ENCODE results near the gene ERO1B. TPM values are rescaled to one million over a fixed set of nuclear protein-coding genes. Genes with fewer than 3 reads are reported as not detected.

ERO1B gene
- total and polyA plus RNA-seq, 11 donors = 3.6 to 13.9 (median 6.9) TPM

GRCh38 chr1:236209185-236209584, 72.6 kb downstream of the ERO1B start:
- ATAC-seq (no peak), DNase-seq (no peak)
- Histone ChIP-seq H3K4me3 (no peak overlapping the region), H3K36me3 (peaks cover 0 to 50% (median 7%) of the 10 kb centered on the region in 9 donors), H3K27ac (no peak overlapping the region), H3K4me1 (peaks cover 0 to 22% (median 7%) of the 10 kb centered on the region in 12 donors), H3K27me3 (no peaks in the 10 kb centered on the region), H3K9me3 (no peaks in the 10 kb centered on the region)
- intact Hi-C loops (cut with DNase I) = no loop called here
- WGBS, 4 donors = 44 to 56% (median 47%) methylated on average over 2 of the region's 2 CpGs
- TF ChIP-seq POLR2A (IDR thresholded peaks at IDR 0.05) = no peak
- no peak for TF ChIP-seq CTCF (IDR thresholded peaks at IDR 0.05)

DNA sequence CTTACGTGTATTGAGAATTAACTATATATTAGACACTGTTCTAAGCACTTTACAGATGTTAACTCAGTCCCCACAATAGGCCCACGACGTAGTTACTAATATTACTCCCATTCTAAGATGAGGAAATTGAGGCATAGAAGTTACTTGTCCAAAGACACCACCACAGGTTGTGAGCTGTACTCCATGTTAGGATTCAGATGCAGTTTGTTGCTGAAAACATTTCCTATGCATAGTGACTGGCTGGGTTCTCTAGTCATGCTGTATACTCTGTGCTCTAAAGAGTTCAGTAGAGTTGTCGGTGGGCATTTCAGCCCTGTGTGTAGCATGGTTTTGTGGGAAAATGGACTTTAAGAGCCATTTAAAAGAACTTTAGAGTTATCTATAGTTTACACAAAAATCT, 74.2 kb downstream of the ERO1B start:
- no peak for ATAC-seq
- peaks cover 0 to 13% (median 0%) of the 10 kb centered on the region in 12 donors for H3K9me3 ChIP-seq
- H3K36me3 ChIP-seq = peaks cover 0 to 59% (median 7%) of the 10 kb centered on the region in 9 donors
- H3K4me1 ChIP-seq = peaks cover 0 to 26% (median 5%) of the 10 kb centered on the region in 12 donors
- intact Hi-C loops (cut with DNase I) = no loop called here
- no peak overlapping the region for H3K4me3 ChIP-seq
- H3K27ac ChIP-seq = peak overlapping the region in 1 of 12 donors; percentile 83
- H3K27me3 ChIP-seq = no peaks in the 10 kb centered on the region
- DNase-seq = no peak
- 95 to 97% (median 96%) methylated on average over 4 of the region's 4 CpGs for WGBS, 4 donors
- TF ChIP-seq CTCF (IDR thresholded peaks at IDR 0.05) (no peak), POLR2A (IDR thresholded peaks at IDR 0.05) (no peak)

DNA sequence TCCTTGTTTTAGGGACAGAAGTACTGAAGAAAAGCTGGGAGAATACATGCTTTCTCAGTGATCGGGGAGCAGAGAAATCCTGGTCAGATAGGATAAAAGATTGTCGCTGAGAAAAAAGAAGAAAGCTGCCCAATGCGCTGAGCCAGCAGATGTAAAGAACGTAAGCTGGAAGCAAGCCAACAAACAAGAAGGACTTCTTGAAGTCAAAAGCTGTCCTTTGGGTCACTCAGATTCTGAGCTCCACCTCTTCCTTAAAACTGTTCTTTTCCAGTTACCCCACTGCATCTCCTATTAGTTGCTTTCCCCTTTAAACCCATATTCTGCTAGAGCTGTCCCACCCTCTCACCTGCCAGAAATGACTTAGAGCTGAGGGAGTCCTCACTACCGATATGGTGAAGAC, 74.6 kb downstream of the ERO1B start:
- H3K4me1 ChIP-seq = peaks cover 0 to 28% (median 5%) of the 10 kb centered on the region in 12 donors
- peak overlapping the region in 2 of 12 donors; percentile 16 to 83 for H3K27ac ChIP-seq
- intact Hi-C loops (cut with DNase I) = no loop called here
- no peak overlapping the region for H3K4me3 ChIP-seq
- no peak for TF ChIP-seq CTCF (IDR thresholded peaks at IDR 0.05)
- TF ChIP-seq POLR2A (IDR thresholded peaks at IDR 0.05) = no peak
- WGBS, 4 donors = 68 to 79% (median 72%) methylated on average over 5 of the region's 5 CpGs
- H3K36me3 ChIP-seq = peaks cover 0 to 64% (median 7%) of the 10 kb centered on the region in 9 donors
- no peaks in the 10 kb centered on the region for H3K27me3 ChIP-seq
- H3K9me3 ChIP-seq = peaks cover 0 to 17% (median 0%) of the 10 kb centered on the region in 12 donors
- DNase-seq = no peak
- ATAC-seq = peak in 1 of 4 donors; percentile 33

DNA sequence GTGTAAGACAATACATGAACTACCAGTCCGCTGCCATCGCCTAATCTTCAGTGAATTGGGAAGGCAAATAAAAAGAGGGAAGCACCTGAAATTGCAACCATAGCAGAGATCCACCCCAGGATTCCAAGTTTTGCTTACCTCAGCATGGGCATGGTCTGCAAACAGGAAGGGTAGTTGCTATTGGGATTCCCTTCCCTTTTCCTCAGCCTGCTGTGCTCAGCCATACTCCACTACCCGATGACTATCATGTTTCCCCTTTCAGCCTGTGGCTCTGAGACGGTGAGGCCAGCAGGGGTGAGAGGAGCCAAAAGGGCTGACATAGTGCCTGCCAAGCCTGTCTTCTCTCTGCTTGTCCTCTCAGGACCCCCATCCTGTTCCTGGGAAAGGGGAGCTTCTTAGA, 75.2 kb downstream of the ERO1B start:
- Histone ChIP-seq H3K9me3 (peaks cover 0 to 22% (median under 1%) of the 10 kb centered on the region in 12 donors), H3K27ac (peak overlapping the region in 2 of 12 donors; percentile 16 to 83), H3K27me3 (no peaks in the 10 kb centered on the region), H3K4me1 (peaks cover 0 to 31% (median 5%) of the 10 kb centered on the region in 12 donors), H3K36me3 (peaks cover 0 to 70% (median 7%) of the 10 kb centered on the region in 9 donors), H3K4me3 (no peak overlapping the region)
- intact Hi-C loops (cut with DNase I) = no loop called here
- TF ChIP-seq POLR2A (IDR thresholded peaks at IDR 0.05) (no peak), CTCF (IDR thresholded peaks at IDR 0.05) (no peak)
- DNase-seq (peak; percentile 16 to 65 (median 52)), ATAC-seq (peak; percentile 79 to 94 (median 90))
- 53 to 58% (median 56%) methylated on average over 4 of the region's 4 CpGs for WGBS, 4 donors
